SK-N-SH (cell line): ENCODE data around the gene ZCWPW2. TPM values are rescaled to one million over a fixed set of nuclear protein-coding genes. Genes with fewer than 3 reads are reported as not detected.

ENCODE experiments used
- CTCF ChIA-PET: fragments of 300-600, 350-600 bp; formaldehyde crosslinking; extraction: SDS; loops from one replicate; lab custom pipeline; 2021; lab: Yijun Ruan, JAX
- POLR2A ChIA-PET: fragments of 350-600 bp; sonication (Branson Sonifier 250); formaldehyde crosslinking; extraction: SDS; loops from one replicate; lab custom pipeline; 2020; ENCODE audit warnings: antibody characterized with exemption, inconsistent platforms; lab: Yijun Ruan, JAX
- DNase-seq: peaks from one replicate; pipeline ENCODE4 v3.0.0; 2012
- H2AFZ ChIP-seq: fragments of 200-600 bp; sonication (generic); 2 replicates; pipeline ENCODE4 v1.8.1; 2016; ENCODE audit warnings: antibody characterized with exemption, mild to moderate bottlenecking, low read depth
- H3F3A ChIP-seq: fragments of 200-600 bp; sonication (generic); replicated peaks from 2 replicates; pipeline ENCODE3; 2016; ENCODE audit warnings: antibody characterized with exemption, mild to moderate bottlenecking; ENCODE audit not compliant: insufficient read depth
- H3K27ac ChIP-seq, 2 experiments: fragments of 200-500 bp in 1 of 2; fragments of 200-600 bp in 1 of 2; sonication (Bioruptor generic) in 1 of 2; sonication (generic), shearing (Covaris generic) in 1 of 2; 2 replicates each; pipeline versions ENCODE4 v1.5.1 to v1.6.1; 2014 to 2016; ENCODE audit warnings: low read depth in 2 of 2, inconsistent platforms in 1 of 2, low read length in 1 of 2, mild to moderate bottlenecking in 1 of 2, mixed read lengths in 1 of 2
- H3K27me3 ChIP-seq: fragments of 200-600 bp; sonication (generic), shearing (Covaris generic); 2 replicates; pipeline ENCODE4 v1.6.1; 2016; ENCODE audit warnings: mixed run types; ENCODE audit not compliant: insufficient read depth
- H3K36me3 ChIP-seq, 2 experiments: fragments of 200-500 bp in 1 of 2; fragments of 200-600 bp in 1 of 2; sonication (Bioruptor generic) in 1 of 2; sonication (generic) in 1 of 2; replicated peaks in 1 of 2; 2 replicates each; pipeline versions ENCODE3 to v1.5.1; 2014 to 2016; ENCODE audit warnings: low read length in 1 of 2, mild to moderate bottlenecking in 1 of 2; ENCODE audit not compliant: insufficient read depth in 2 of 2, control insufficient read depth in 1 of 2
- H3K4me1 ChIP-seq, 2 experiments: fragments of 200-500 bp in 1 of 2; fragments of 200-600 bp in 1 of 2; sonication (Bioruptor generic) in 1 of 2; sonication (generic), shearing (Covaris generic) in 1 of 2; 2 replicates each; pipeline versions ENCODE4 v1.5.1 to v1.6.1; 2014 to 2016; ENCODE audit warnings: low read depth in 1 of 2, low read length in 1 of 2, mixed run types in 1 of 2; ENCODE audit not compliant: insufficient read depth in 2 of 2, control insufficient read depth in 1 of 2
- H3K4me2 ChIP-seq: fragments of 200-600 bp; sonication (generic), shearing (Covaris generic); 2 replicates; pipeline ENCODE4 v1.6.1; 2017; ENCODE audit warnings: mixed run types
- H3K4me3 ChIP-seq, 2 experiments: fragments of 200-500 bp in 1 of 2; fragments of 200-600 bp in 1 of 2; sonication (Bioruptor generic) in 1 of 2; sonication (generic), shearing (Covaris generic) in 1 of 2; 2 replicates each; pipeline versions ENCODE4 v1.5.1 to v1.8.1; 2014 to 2016; ENCODE audit warnings: low read depth in 2 of 2, inconsistent platforms in 1 of 2, low read length in 1 of 2, mild to moderate bottlenecking in 1 of 2, mixed read lengths in 1 of 2, moderate library complexity in 1 of 2
- H3K79me2 ChIP-seq: fragments of 200-600 bp; sonication (generic); 2 replicates; pipeline ENCODE4 v1.8.1; 2017; ENCODE audit warnings: mild to moderate bottlenecking; ENCODE audit not compliant: insufficient read depth
- H3K9ac ChIP-seq: fragments of 200-600 bp; sonication (generic); 2 replicates; pipeline ENCODE4 v1.6.1; 2017; ENCODE audit warnings: mixed run types
- H3K9me2 ChIP-seq: fragments of 200-600 bp; sonication (generic); 2 replicates; pipeline ENCODE4 v1.6.1; 2017; ENCODE audit warnings: mixed run types
- H3K9me3 ChIP-seq: fragments of 200-600 bp; sonication (generic); 2 replicates; pipeline ENCODE4 v1.6.1; 2017; ENCODE audit warnings: mixed run types, mild to moderate bottlenecking, moderate library complexity
- H4K20me1 ChIP-seq: fragments of 200-600 bp; sonication (generic); 2 replicates; pipeline ENCODE4 v1.6.1; 2017; ENCODE audit warnings: mild to moderate bottlenecking, mixed run types; ENCODE audit not compliant: insufficient read depth
- CHD2 ChIP-seq: fragments of 150-350 bp; IDR thresholded peaks from 2 replicates; pipeline ENCODE4 v1.6.1; 2018; ENCODE audit warnings: low read length; ENCODE audit not compliant: partially characterized antibody
- ELF1 ChIP-seq: IDR thresholded peaks from 2 replicates; pipeline ENCODE4 v1.4.0; 2012
- EP300 ChIP-seq, 2 experiments: IDR thresholded peaks; 2 replicates each; pipeline versions ENCODE4 v1.4.0 to v1.6.1; 2012; ENCODE audit warnings: borderline replicate concordance in 1 of 2, low read depth in 1 of 2, low read length in 1 of 2
- EZH2phosphoT487 ChIP-seq: fragments of 200-600 bp; sonication (generic); IDR thresholded peaks from 2 replicates; pipeline ENCODE4 v1.6.1; 2017; ENCODE audit warnings: low read depth, mixed run types, mild to moderate bottlenecking, antibody characterized with exemption, moderate library complexity, borderline replicate concordance
- MAX ChIP-seq: IDR thresholded peaks from 2 replicates; pipeline ENCODE4 v1.4.0; 2012; ENCODE audit warnings: low read depth
- MXI1 ChIP-seq: IDR thresholded peaks from 2 replicates; pipeline ENCODE4 v1.6.1; 2012; ENCODE audit warnings: mild to moderate bottlenecking, low read depth, low read length, improper control_type of control experiment
- NFIC ChIP-seq: IDR thresholded peaks from 2 replicates; pipeline ENCODE4 v1.4.0; 2012; ENCODE audit warnings: borderline replicate concordance
- POLR2AphosphoS5 ChIP-seq: IDR thresholded peaks from 2 replicates; pipeline ENCODE4 v1.6.1; 2012; ENCODE audit warnings: low read depth, low read length
- RCOR1 ChIP-seq: fragments of 150-350 bp; IDR thresholded peaks from 2 replicates; pipeline ENCODE4 v1.6.1; 2017; ENCODE audit warnings: antibody characterized with exemption, low read length
- RFX5 ChIP-seq: IDR thresholded peaks from 2 replicates; pipeline ENCODE4 v1.6.1; 2012; ENCODE audit warnings: mild to moderate bottlenecking, improper control_type of control experiment, low read length
- SIN3A ChIP-seq: IDR thresholded peaks from 2 replicates; pipeline ENCODE4 v1.6.1; 2012; ENCODE audit warnings: low read depth, mild to moderate bottlenecking, low read length, moderate library complexity, borderline replicate concordance
- TAF1 ChIP-seq: IDR thresholded peaks from 2 replicates; pipeline ENCODE4 v1.6.1; 2012; ENCODE audit warnings: low read depth, mild to moderate bottlenecking, low read length, moderate library complexity, borderline replicate concordance
- TCF12 ChIP-seq: IDR thresholded peaks from 2 replicates; pipeline ENCODE4 v1.4.0; 2012
- TEAD4 ChIP-seq: IDR thresholded peaks from 2 replicates; pipeline ENCODE4 v1.4.0; 2012; ENCODE audit warnings: mild to moderate bottlenecking, borderline replicate concordance; ENCODE audit not compliant: insufficient read depth
- USF1 ChIP-seq: IDR thresholded peaks from 2 replicates; pipeline ENCODE4 v1.4.0; 2012; ENCODE audit warnings: low read depth, borderline replicate concordance
- USF2 ChIP-seq: fragments of 150-350 bp; IDR thresholded peaks from 2 replicates; pipeline ENCODE4 v1.6.1; 2017; ENCODE audit warnings: antibody characterized with exemption, low read length, low read depth, borderline replicate concordance
- YY1 ChIP-seq: IDR thresholded peaks from 2 replicates; pipeline ENCODE4 v1.4.0; 2012; ENCODE audit warnings: low read depth, mild to moderate bottlenecking
- WGBS: methylation state at CpG from one replicate; pipeline ENCODE4 v1.1.6; 2017; ENCODE audit warnings: low lambda C conversion rate; 5-methylcytosine and 5-hydroxymethylcytosine counted together
- polyA plus RNA-seq, 3 experiments: library from polyadenylated mRNA; depleted of rRNA; stranded (reverse); fragments of >200 nt; gene quantifications; 2 replicates each; pipeline ENCODE4 v1.2.3, GENCODE V29; 2012

Gene ZCWPW2
- polyA plus RNA-seq, 1 of the 3 experiments (the other 2 are of a cell fraction), result 0.13 TPM

GRCh38 chr3:28553175-28553574, 204.7 kb downstream of the ZCWPW2 start (continued):
- TF ChIP-seq TAF1, result no peak
- no peak for TF ChIP-seq MAX
- TF ChIP-seq TEAD4, result no peak
- TF ChIP-seq RFX5, result no peak
- no peak for TF ChIP-seq SIN3A
- TF ChIP-seq NFIC, result no peak
- TF ChIP-seq ELF1, result no peak

DNA sequence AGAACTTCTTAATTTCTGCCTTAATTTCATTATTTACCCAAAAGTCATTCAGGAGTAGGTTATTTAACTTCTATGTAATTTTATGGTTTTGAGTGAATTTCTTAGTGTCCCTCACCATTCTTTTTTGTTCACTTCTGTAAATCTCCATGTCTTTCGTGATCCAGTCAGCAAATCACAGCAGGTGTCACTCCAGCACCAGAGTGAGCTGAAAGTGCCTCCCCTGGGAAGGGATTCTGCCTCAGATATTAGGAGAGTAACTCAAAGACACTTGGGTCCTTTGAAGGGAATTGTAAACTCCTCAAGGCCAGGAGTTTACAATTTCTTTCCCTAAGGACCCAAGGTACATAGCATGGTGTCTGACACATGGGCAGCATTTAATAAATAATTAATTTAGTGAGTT, 207.7 kb downstream of the ZCWPW2 start:
- H3K79me2 ChIP-seq, result no peaks in the 10 kb centered on the region
- no peak for TF ChIP-seq RFX5
- TF ChIP-seq EP300 (IDR thresholded peaks at IDR 0.05; ENCODE audit: borderline replicate concordance in 1 of 2, low read depth in 1 of 2, low read length in 1 of 2), result no peak
- TF ChIP-seq USF1, result no peak
- TF ChIP-seq EZH2phosphoT487, result no peak
- no peaks in the 10 kb centered on the region for H3K9me2 ChIP-seq
- no peak overlapping the region for H2AFZ ChIP-seq
- DNase-seq, result no peak
- no peak overlapping the region for H3K27ac ChIP-seq
- ChIA-PET CTCF (no interaction called here), POLR2A (no interaction called here)
- no peaks in the 10 kb centered on the region for H3K27me3 ChIP-seq
- H3K4me3 ChIP-seq, result no peak overlapping the region
- no peaks in the 10 kb centered on the region for H3K4me1 ChIP-seq
- H4K20me1 ChIP-seq, result no peaks in the 10 kb centered on the region
- no peaks in the 10 kb centered on the region for H3F3A ChIP-seq
- no peaks in the 10 kb centered on the region for H3K9me3 ChIP-seq
- 19% methylated on average over 1 of the region's 1 CpG for WGBS
- H3K4me2 ChIP-seq, result no peak overlapping the region
- no peaks in the 10 kb centered on the region for H3K36me3 ChIP-seq
- H3K9ac ChIP-seq, result no peak overlapping the region

DNA sequence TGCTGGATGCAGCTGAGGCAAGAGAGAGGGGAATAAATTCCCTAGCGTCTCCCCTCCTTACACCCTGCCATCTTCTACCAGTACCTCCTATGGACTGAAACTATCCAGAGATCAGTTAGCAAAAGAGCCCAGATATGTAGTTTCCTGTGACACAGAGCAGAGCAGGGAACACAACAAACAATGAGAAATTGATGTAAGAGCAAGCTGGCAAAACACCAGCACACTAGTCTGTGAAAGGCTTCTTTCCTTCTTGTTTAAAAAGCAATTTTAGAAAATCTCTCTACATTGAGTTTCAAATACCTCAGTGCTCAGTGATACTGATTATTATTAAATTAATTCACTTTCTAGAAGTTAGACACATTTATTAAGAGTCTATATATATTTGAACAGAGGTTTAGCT, 215.7 kb downstream of the ZCWPW2 start:
- Histone ChIP-seq H3K36me3 (no peaks in the 10 kb centered on the region), H3K27me3 (no peaks in the 10 kb centered on the region), H3K4me1 (peaks cover 0 to 2% of the 10 kb centered on the region in 2 experiments; a peak in 1 of 4 replicates), H3K9me3 (no peaks in the 10 kb centered on the region), H4K20me1 (no peaks in the 10 kb centered on the region)
- CTCF ChIA-PET, result interaction anchor here (0.7 to 1.0 kb wide), 3 partner anchors 9 to 1765 kb away, joined by 3 read pairs; no protein-coding TSS in a partner anchor
- WGBS, result 36% methylated on average over 1 of the region's 1 CpG
- TF ChIP-seq YY1, result no peak
- TF ChIP-seq RCOR1, result no peak
- no peak for TF ChIP-seq MXI1
- no peak for TF ChIP-seq USF1
- no peak for TF ChIP-seq CHD2
- TF ChIP-seq TCF12, result no peak
- TF ChIP-seq USF2, result no peak
- TF ChIP-seq POLR2AphosphoS5, result no peak
- no peak for TF ChIP-seq ELF1
- TF ChIP-seq MAX, result no peak
- TF ChIP-seq, all 33 proteins: peak for 0
- DNase-seq, result no peak
- Histone ChIP-seq H3K9me2 (no peaks in the 10 kb centered on the region), H3K4me2 (no peak overlapping the region), H3K27ac (no peak overlapping the region), H3K9ac (no peak overlapping the region), H3K4me3 (no peak overlapping the region), H2AFZ (no peak overlapping the region), H3K79me2 (no peaks in the 10 kb centered on the region), H3F3A (no peaks in the 10 kb centered on the region)
- POLR2A ChIA-PET, result no interaction called here
